AG10803 (cell line): ENCODE data around the gene CAMK1D.
"Not testable (repeated sequence)": the region's sequence is repeated elsewhere in the genome, so short reads cannot be mapped to it uniquely, and the experiment has no call there.

Experiments
- DNase-seq: peaks from one replicate; pipeline ENCODE4 v3.0.0; 2010; ENCODE audit warnings: low read depth
- H3K4me3 ChIP-seq: 2 replicates; pipeline ENCODE4 v1.5.1; 2011; ENCODE audit warnings: mild to moderate bottlenecking, low read length, control low read depth
- CTCF ChIP-seq: conservative IDR thresholded peaks from 2 replicates; pipeline ENCODE4 v1.5.1; 2011; ENCODE audit warnings: mild to moderate bottlenecking, low read length, control low read depth, inconsistent platforms

The CAMK1D gene

GRCh38 chr10:12487366-12487765 is 138.0 kb downstream of the CAMK1D start:
- no peak for TF ChIP-seq CTCF
- no peak overlapping the region for H3K4me3 ChIP-seq
- DNase-seq, result no peak

GRCh38 chr10:12488626-12489025 is 139.3 kb downstream of the CAMK1D start:
- no peak overlapping the region for H3K4me3 ChIP-seq
- no peak for DNase-seq
- TF ChIP-seq CTCF, result no peak

- DNase-seq, result no peak
- no peak overlapping the region for H3K4me3 ChIP-seq
- no peak for TF ChIP-seq CTCF
Observed at GRCh38 chr10:12489357-12489756, 140.0 kb downstream of the CAMK1D start.

GRCh38 chr10:12489806-12490205 is 140.5 kb downstream of the CAMK1D start:
- DNase-seq, result no peak
- no peak for TF ChIP-seq CTCF

GRCh38 chr10:12490963-12491362 is 141.6 kb downstream of the CAMK1D start:
- no peak for TF ChIP-seq CTCF
- no peak for DNase-seq
- H3K4me3 ChIP-seq, result no peak overlapping the region

More at GRCh38 chr10:12489806-12490205, 140.5 kb downstream of the CAMK1D start:
- no peak overlapping the region for H3K4me3 ChIP-seq

GRCh38 chr10:12491491-12491890 is 142.1 kb downstream of the CAMK1D start:
- TF ChIP-seq CTCF, result no peak
- DNase-seq, result no peak
- no peak overlapping the region for H3K4me3 ChIP-seq

- no peak for DNase-seq
- H3K4me3 ChIP-seq, result no peak overlapping the region
- no peak for TF ChIP-seq CTCF
Observed at GRCh38 chr10:12492016-12492415, 142.7 kb downstream of the CAMK1D start.

GRCh38 chr10:12497046-12497445 is 147.7 kb downstream of the CAMK1D start:
- DNase-seq, H3K4me3 ChIP-seq: not testable (repeated sequence)
